Astrocyte of the cerebellum (primary cell): ENCODE results near the gene COMMD1.

Experiments used
- DNase-seq: peaks from one replicate; pipeline ENCODE4 v3.0.0-alpha.2; 2011; ENCODE audit warnings: low read depth
- H3K4me3 ChIP-seq: 2 replicates; pipeline ENCODE4 v1.5.1; 2011; ENCODE audit warnings: mild to moderate bottlenecking, low read depth, low read length, moderate library complexity
- CTCF ChIP-seq: IDR thresholded peaks from 2 replicates; pipeline ENCODE4 v1.5.1; 2012; ENCODE audit warnings: low read length, low read depth, moderate library complexity, mild to moderate bottlenecking; ENCODE audit errors: missing control alignments
- in situ Hi-C: cut with HindIII; loops from 2 replicates; pipeline ENCODE4 v1.10.0; 2017; ENCODE audit warnings: low sequenced_read_pairs

Gene COMMD1

GRCh38 chr2:62133320-62133823 is 227.9 kb downstream of the COMMD1 start:
- no peak for DNase-seq
- no peak for TF ChIP-seq CTCF
- no peak overlapping the region for H3K4me3 ChIP-seq
- in situ Hi-C loops: no loop called here

DNA sequence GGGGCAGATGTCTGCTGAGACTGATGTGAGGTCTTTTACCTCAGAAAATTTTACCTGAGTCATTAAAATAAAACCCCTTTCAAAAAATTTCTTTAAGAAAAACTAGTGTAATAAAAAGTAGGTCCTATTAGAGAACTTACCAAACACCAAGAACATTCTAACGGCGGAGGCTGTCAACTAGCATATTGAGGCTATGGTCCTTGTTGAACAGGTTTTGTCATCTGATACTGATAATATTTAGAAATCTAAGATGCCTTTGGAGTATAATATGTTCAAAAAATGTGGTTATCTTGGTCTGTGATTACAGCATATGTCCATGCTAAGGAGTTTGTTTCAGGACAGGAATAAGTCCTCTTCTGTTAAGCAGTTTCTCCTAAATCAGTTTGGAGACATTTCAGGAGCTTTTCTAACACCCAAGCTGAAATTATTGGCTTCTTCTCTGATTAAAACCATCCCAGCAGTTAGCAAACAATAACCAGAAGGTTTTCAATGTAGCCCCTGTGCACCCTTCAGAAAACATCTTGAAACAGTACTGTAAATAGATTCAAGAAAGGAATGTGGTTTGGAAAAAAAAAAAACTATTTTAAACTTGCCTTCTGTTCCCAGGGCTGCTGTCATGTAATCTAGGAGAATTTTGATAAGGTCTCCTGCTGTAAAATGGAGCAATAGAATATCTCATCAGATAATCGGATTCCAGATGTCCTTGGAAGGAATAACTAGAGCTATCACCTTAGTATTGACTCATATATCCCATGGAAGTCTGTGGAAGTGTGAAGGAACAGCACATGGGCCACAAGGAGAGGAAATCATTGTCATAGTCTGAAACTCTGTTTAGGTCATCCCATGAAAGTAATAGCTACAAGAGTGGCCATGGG is 231.7 kb downstream of the COMMD1 start:
- H3K4me3 ChIP-seq: no peak overlapping the region
- TF ChIP-seq CTCF: no peak
- in situ Hi-C loops: no loop called here
- DNase-seq: no peak

GRCh38 chr2:62140426-62141141 is 235.1 kb downstream of the COMMD1 start:
- DNase-seq: no peak
- in situ Hi-C loops: no loop called here
- H3K4me3 ChIP-seq: no peak overlapping the region
- TF ChIP-seq CTCF: no peak

GRCh38 chr2:62141142-62141740 is 235.8 kb downstream of the COMMD1 start:
- DNase-seq: no peak
- TF ChIP-seq CTCF: no peak
- in situ Hi-C loops: no loop called here

DNA sequence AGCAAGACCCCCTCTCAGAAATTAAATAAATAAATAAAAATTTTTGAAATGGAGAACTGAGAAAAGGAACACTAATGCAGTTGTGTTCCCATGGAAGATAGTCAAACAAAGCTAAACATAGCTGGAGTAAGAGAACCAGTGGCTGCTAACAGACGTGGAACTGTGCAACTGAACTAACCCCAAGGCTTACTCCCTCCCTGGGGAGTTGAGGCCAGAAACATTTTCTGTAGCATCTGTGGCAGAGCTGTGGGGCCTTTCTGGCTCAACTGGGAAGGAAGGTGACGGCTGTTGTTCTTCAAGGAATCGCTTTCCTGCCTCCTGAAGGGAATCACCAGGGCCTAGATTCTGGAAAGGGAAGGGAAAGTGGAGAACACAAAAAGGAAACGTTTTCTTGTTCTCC is 236.6 kb downstream of the COMMD1 start:
- DNase-seq: no peak
- in situ Hi-C loops: no loop called here
- H3K4me3 ChIP-seq: no peak overlapping the region
- TF ChIP-seq CTCF: no peak

More at GRCh38 chr2:62141142-62141740, 235.8 kb downstream of the COMMD1 start:
- no peak overlapping the region for H3K4me3 ChIP-seq

GRCh38 chr2:62143696-62144095 is 238.2 kb downstream of the COMMD1 start:
- no peak for TF ChIP-seq CTCF
- DNase-seq: no peak
- H3K4me3 ChIP-seq: no peak overlapping the region
- in situ Hi-C loops: no loop called here
